Astrocyte (in vitro differentiated cells and primary cell): ENCODE measurements around the gene ADGRB3. TPM values are rescaled to one million over a fixed set of nuclear protein-coding genes. Genes with fewer than 3 reads are reported as not detected.

Experiments used
- DNase-seq: peaks from one replicate; pipeline ENCODE4 v3.0.0-alpha.2; 2010; ENCODE audit warnings: low read depth
- FAIRE-seq: peaks from 2 replicates; lab custom pipeline; 2011; peaks lifted over from hg19 to GRCh38; lab: Jason Lieb, UNC
- H2AFZ ChIP-seq: 2 replicates; pipeline ENCODE4 v1.6.0; 2012; ENCODE audit warnings: low read depth, low read length, inconsistent platforms
- H3K27ac ChIP-seq: 2 replicates; pipeline ENCODE4 v1.5.1; 2011; ENCODE audit warnings: low read depth, low read length, inconsistent platforms
- H3K27me3 ChIP-seq: 2 replicates; pipeline ENCODE4 v1.6.0; 2011; ENCODE audit warnings: low read length, inconsistent platforms; ENCODE audit not compliant: insufficient read depth
- H3K36me3 ChIP-seq: 2 replicates; pipeline ENCODE4 v1.5.1; 2011; ENCODE audit warnings: low read length, inconsistent platforms; ENCODE audit not compliant: insufficient read depth
- H3K4me1 ChIP-seq: 2 replicates; pipeline ENCODE4 v1.5.1; 2011; ENCODE audit warnings: low read length, inconsistent platforms; ENCODE audit not compliant: insufficient read depth
- H3K4me2 ChIP-seq: 2 replicates; pipeline ENCODE4 v1.6.0; 2012; ENCODE audit warnings: low read length, inconsistent platforms
- H3K4me3 ChIP-seq: 2 replicates; pipeline ENCODE4 v1.5.1; 2011; ENCODE audit warnings: low read depth, mild to moderate bottlenecking, low read length, inconsistent platforms; ENCODE audit not compliant: insufficient read depth
- H3K79me2 ChIP-seq: 2 replicates; pipeline ENCODE4 v1.6.0; 2012; ENCODE audit warnings: mild to moderate bottlenecking, low read length, inconsistent platforms; ENCODE audit not compliant: insufficient read depth
- H3K9ac ChIP-seq: 2 replicates; pipeline ENCODE4 v1.6.0; 2012; ENCODE audit warnings: mild to moderate bottlenecking, low read length, inconsistent platforms
- H3K9me3 ChIP-seq: 2 replicates; pipeline ENCODE4 v1.5.1; 2012; ENCODE audit warnings: low read depth, mild to moderate bottlenecking, low read length, inconsistent platforms; ENCODE audit not compliant: insufficient read depth
- H4K20me1 ChIP-seq: 2 replicates; pipeline ENCODE4 v1.6.0; 2012; ENCODE audit warnings: low read length, inconsistent platforms; ENCODE audit not compliant: insufficient read depth
- H3K27ac Mint-ChIP-seq: one replicate; pipeline ENCODE4 v1.8.0; 2021; ENCODE audit warnings: mild to moderate bottlenecking, mixed read lengths; ENCODE audit not compliant: unreplicated experiment
- H3K27me3 Mint-ChIP-seq: one replicate; pipeline ENCODE4 v1.8.0; 2021; ENCODE audit warnings: low read depth, mixed read lengths; ENCODE audit not compliant: unreplicated experiment
- H3K36me3 Mint-ChIP-seq: one replicate; pipeline ENCODE4 v1.8.0; 2021; ENCODE audit warnings: low read depth, mixed read lengths; ENCODE audit not compliant: unreplicated experiment
- H3K4me1 Mint-ChIP-seq: one replicate; pipeline ENCODE4 v1.8.0; 2021; ENCODE audit warnings: low read depth, mixed read lengths; ENCODE audit not compliant: unreplicated experiment
- H3K4me3 Mint-ChIP-seq: one replicate; pipeline ENCODE4 v1.8.0; 2021; ENCODE audit warnings: mild to moderate bottlenecking, moderate library complexity, mixed read lengths; ENCODE audit not compliant: unreplicated experiment
- H3K9me3 Mint-ChIP-seq: one replicate; pipeline ENCODE4 v1.8.0; 2021; ENCODE audit warnings: mild to moderate bottlenecking, mixed read lengths; ENCODE audit not compliant: unreplicated experiment
- CTCF ChIP-seq: IDR thresholded peaks from 2 replicates; pipeline ENCODE4 v1.5.1; 2011; ENCODE audit warnings: low read depth, mild to moderate bottlenecking, inconsistent platforms, low read length, moderate library complexity; ENCODE audit not compliant: insufficient read depth
- EZH2 ChIP-seq: IDR thresholded peaks from 2 replicates; pipeline ENCODE4 v1.6.1; 2012; ENCODE audit warnings: mild to moderate bottlenecking, low read length, inconsistent platforms; ENCODE audit not compliant: insufficient read depth
- total RNA-seq: library from RNA; stranded (reverse); gene quantifications from 2 replicates; pipeline ENCODE4 v1.2.1, GENCODE V29; 2021

ADGRB3 gene
- total RNA-seq, 1 donor from 2014 or later = 0.77 TPM

GRCh38 chr6:69314531-69314930, 679.4 kb downstream of the ADGRB3 start:
- H3K27ac ChIP-seq = no peak overlapping the region
- no peak for DNase-seq
- H3K36me3 Mint-ChIP-seq = no peaks in the 10 kb centered on the region

GRCh38 chr6:69331886-69332285, 696.8 kb downstream of the ADGRB3 start:
- FAIRE-seq (no peak), DNase-seq (no peak)
- no peak for TF ChIP-seq EZH2
- no peak for TF ChIP-seq CTCF
- no peak overlapping the region for H3K27ac Mint-ChIP-seq
- H3K36me3 ChIP-seq = no peaks in the 10 kb centered on the region
- H3K4me3 ChIP-seq = no peak overlapping the region
- H3K9me3 Mint-ChIP-seq = no peaks in the 10 kb centered on the region
- H3K4me1 ChIP-seq = no peaks in the 10 kb centered on the region
- H3K4me3 Mint-ChIP-seq = no peak overlapping the region
- no peaks in the 10 kb centered on the region for H4K20me1 ChIP-seq
- no peak overlapping the region for H3K4me2 ChIP-seq
- H2AFZ ChIP-seq = no peak overlapping the region
- no peaks in the 10 kb centered on the region for H3K27me3 ChIP-seq
- no peaks in the 10 kb centered on the region for H3K36me3 Mint-ChIP-seq
- no peaks in the 10 kb centered on the region for H3K79me2 ChIP-seq
- no peak overlapping the region for H3K27ac ChIP-seq
- H3K27me3 Mint-ChIP-seq = no peaks in the 10 kb centered on the region
- H3K4me1 Mint-ChIP-seq = no peaks in the 10 kb centered on the region
- H3K9ac ChIP-seq = no peak overlapping the region
- no peaks in the 10 kb centered on the region for H3K9me3 ChIP-seq

More at GRCh38 chr6:69314531-69314930, 679.4 kb downstream of the ADGRB3 start:
- no peaks in the 10 kb centered on the region for H3K4me1 Mint-ChIP-seq
- Histone ChIP-seq H3K4me3 (no peak overlapping the region), H3K4me2 (no peak overlapping the region), H4K20me1 (no peaks in the 10 kb centered on the region), H3K9ac (no peak overlapping the region), H3K79me2 (no peaks in the 10 kb centered on the region), H2AFZ (no peak overlapping the region), H3K9me3 (no peaks in the 10 kb centered on the region), H3K36me3 (no peaks in the 10 kb centered on the region), H3K27me3 (no peaks in the 10 kb centered on the region), H3K4me1 (no peaks in the 10 kb centered on the region)
- no peaks in the 10 kb centered on the region for H3K27me3 Mint-ChIP-seq
- FAIRE-seq = no peak
- no peak overlapping the region for H3K4me3 Mint-ChIP-seq
- TF ChIP-seq EZH2 = no peak
- no peaks in the 10 kb centered on the region for H3K9me3 Mint-ChIP-seq
- no peak overlapping the region for H3K27ac Mint-ChIP-seq

- no peak overlapping the region for H3K9ac ChIP-seq
- FAIRE-seq (no peak), DNase-seq (no peak)
- no peaks in the 10 kb centered on the region for H3K4me1 Mint-ChIP-seq
- no peak overlapping the region for H3K4me3 Mint-ChIP-seq
- H3K27me3 ChIP-seq = no peaks in the 10 kb centered on the region
- no peaks in the 10 kb centered on the region for H3K9me3 ChIP-seq
- H3K36me3 ChIP-seq = no peaks in the 10 kb centered on the region
- no peaks in the 10 kb centered on the region for H4K20me1 ChIP-seq
- no peak overlapping the region for H3K27ac Mint-ChIP-seq
- H3K4me3 ChIP-seq = no peak overlapping the region
- no peak overlapping the region for H3K27ac ChIP-seq
- no peak for TF ChIP-seq EZH2
- TF ChIP-seq CTCF = no peak
- no peaks in the 10 kb centered on the region for H3K79me2 ChIP-seq
- H3K36me3 Mint-ChIP-seq = no peaks in the 10 kb centered on the region
- H2AFZ ChIP-seq = no peak overlapping the region
- no peaks in the 10 kb centered on the region for H3K4me1 ChIP-seq
- no peak overlapping the region for H3K4me2 ChIP-seq
- H3K27me3 Mint-ChIP-seq = no peaks in the 10 kb centered on the region
- no peaks in the 10 kb centered on the region for H3K9me3 Mint-ChIP-seq
Observed at GRCh38 chr6:69337311-69337710, 702.2 kb downstream of the ADGRB3 start.
